Transverse colon (tissue), 4 donors: ENCODE data around the gene ETV7. TPM values are rescaled to one million over a fixed set of nuclear protein-coding genes. Genes with fewer than 3 reads are reported as not detected.

Experiments
- DNase-seq: peaks from one replicate; pipeline ENCODE4 v3.0.0-alpha.2; 2019
- H3K27ac ChIP-seq, 4 donors: fragments of 200-600 bp; sonication (generic); 2 replicates each; pipeline ENCODE4 v1.5.1; 2016 to 2018; ENCODE audit warnings: inconsistent platforms in 4 of 4
- H3K27me3 ChIP-seq: fragments of 200-600 bp; sonication (generic); 2 replicates; pipeline ENCODE4 v1.5.1; 2017; ENCODE audit warnings: inconsistent platforms
- H3K36me3 ChIP-seq, 4 donors: fragments of 200-600 bp; sonication (generic); 2 replicates each; pipeline ENCODE4 v1.5.1; 2017 to 2019; ENCODE audit warnings: inconsistent platforms in 4 of 4
- H3K4me1 ChIP-seq, 4 donors: fragments of 200-600 bp; sonication (generic); 2 replicates each; pipeline ENCODE4 v1.5.1; 2017 to 2020; ENCODE audit warnings: inconsistent platforms in 4 of 4
- H3K4me3 ChIP-seq, 4 donors: fragments of 200-600 bp; sonication (generic); 1 replicate in 1 of 4; 2 replicates in 3 of 4; pipeline versions ENCODE4 v1.5.1 to v1.6.1; 2017 to 2019; ENCODE audit warnings: inconsistent platforms in 4 of 4
- H3K9me3 ChIP-seq, 2 donors: fragments of 200-600 bp; sonication (generic); 2 replicates each; pipeline ENCODE4 v1.5.1; 2017 to 2019; ENCODE audit warnings: inconsistent platforms in 2 of 2
- EP300 ChIP-seq: sonication (generic); formaldehyde crosslinking; IDR thresholded peaks from one replicate; pipeline ENCODE4 v1.6.1; 2017; ENCODE audit warnings: antibody characterized with exemption, low read depth
- POLR2A ChIP-seq: fragments of 450-650 bp; IDR thresholded peaks from one replicate; pipeline ENCODE4 v1.6.1; 2016; ENCODE audit warnings: antibody characterized with exemption, mild to moderate bottlenecking, moderate library complexity
- POLR2AphosphoS5 ChIP-seq, 3 donors: sonication (generic); formaldehyde crosslinking; IDR thresholded peaks; one replicate each; pipeline ENCODE4 v1.6.1; 2016; ENCODE audit warnings: antibody characterized with exemption in 3 of 3
- WGBS, 2 donors: methylation state at CpG; one replicate each; pipeline ENCODE4 v1.1.5; 2018; ENCODE audit warnings: low coverage in 1 of 2; 5-methylcytosine and 5-hydroxymethylcytosine counted together
- in situ Hi-C, 4 donors: fragments of 200-750 bp; cut with MboI; loops; one replicate each; pipeline versions ENCODE4 v1.15.0 to v1.15.1; 2017; ENCODE audit warnings: low sequenced_read_pairs in 3 of 4, low pct_ligation_motif_present in 1 of 4, low pct_unique_long_range_greater_than_20kb in 1 of 4
- intact Hi-C: fragments of 100-400 bp; cut with DNase I; formaldehyde crosslinking; loops from one replicate; pipeline ENCODE4 v1.15.1; 2023; ENCODE audit warnings: low total_unique reads
- total RNA-seq, 4 donors: library from RNA; depleted of rRNA; stranded (reverse); fragments of >200 nt; gene quantifications; one replicate each; pipeline ENCODE4 v1.1.0, GENCODE V29; 2016
- TF ChIP-seq, protein P1 (sequence below), 5 experiments: fragments of 200-600 bp in 3 of 5; fragments of 450-650 bp in 2 of 5; sonication (generic) in 3 of 5; IDR thresholded peaks; 1 replicate in 2 of 5; 2 replicates in 3 of 5; pipeline ENCODE4 v1.5.1; 2016 to 2017; ENCODE audit warnings: antibody characterized with exemption in 5 of 5, inconsistent platforms in 3 of 5, mild to moderate bottlenecking in 2 of 5, moderate library complexity in 1 of 5

ETV7 gene
- total RNA-seq, 4 donors from 2014 or later = 1.3 to 4.2 (median 3.0) TPM

DNA sequence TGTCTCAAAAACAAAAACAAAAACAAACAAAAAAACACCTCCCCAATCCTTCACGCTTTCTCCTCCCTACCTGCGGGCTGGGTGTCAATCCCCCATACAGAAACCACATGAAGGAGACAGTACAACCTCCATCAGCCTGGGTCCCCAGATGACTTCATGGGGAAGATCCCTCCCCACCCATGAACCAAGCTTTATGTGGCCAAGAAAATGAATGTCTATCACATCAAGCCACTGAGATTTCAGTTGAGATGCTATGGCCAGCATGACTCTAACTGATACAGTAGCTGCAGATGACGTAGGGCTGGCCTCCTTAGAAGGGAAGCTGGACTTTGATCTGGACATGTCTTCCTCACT, 29.6 kb downstream of the ETV7 start:
- DNase-seq = no peak
- no peaks in the 10 kb centered on the region for H3K9me3 ChIP-seq
- H3K36me3 ChIP-seq = no peaks in the 10 kb centered on the region
- H3K27ac ChIP-seq = no peak overlapping the region
- H3K4me3 ChIP-seq = no peak overlapping the region
- peaks cover 0 to 17% (median 3%) of the 10 kb centered on the region in 4 donors for H3K4me1 ChIP-seq
- intact Hi-C loops (no loop called here), in situ Hi-C loops (loop anchor here in 3 of 4 donors (10.0 to 25.0 kb wide), 3 partner anchors 246 to 346 kb away; partner anchors contain the start of genes SLC26A8 (in 3 of the 3) and MAPK14 (in 1 of the 3))
- no peaks in the 10 kb centered on the region for H3K27me3 ChIP-seq
- WGBS, 2 donors = 59% methylated on average over 3 of the region's 3 CpGs; no CpG with 5 or more reads in 1 of the 2 donors
- TF ChIP-seq POLR2AphosphoS5 (IDR thresholded peaks at IDR 0.05) (no peak), POLR2A (no peak), EP300 (no peak)
- TF ChIP-seq, protein P1, sequence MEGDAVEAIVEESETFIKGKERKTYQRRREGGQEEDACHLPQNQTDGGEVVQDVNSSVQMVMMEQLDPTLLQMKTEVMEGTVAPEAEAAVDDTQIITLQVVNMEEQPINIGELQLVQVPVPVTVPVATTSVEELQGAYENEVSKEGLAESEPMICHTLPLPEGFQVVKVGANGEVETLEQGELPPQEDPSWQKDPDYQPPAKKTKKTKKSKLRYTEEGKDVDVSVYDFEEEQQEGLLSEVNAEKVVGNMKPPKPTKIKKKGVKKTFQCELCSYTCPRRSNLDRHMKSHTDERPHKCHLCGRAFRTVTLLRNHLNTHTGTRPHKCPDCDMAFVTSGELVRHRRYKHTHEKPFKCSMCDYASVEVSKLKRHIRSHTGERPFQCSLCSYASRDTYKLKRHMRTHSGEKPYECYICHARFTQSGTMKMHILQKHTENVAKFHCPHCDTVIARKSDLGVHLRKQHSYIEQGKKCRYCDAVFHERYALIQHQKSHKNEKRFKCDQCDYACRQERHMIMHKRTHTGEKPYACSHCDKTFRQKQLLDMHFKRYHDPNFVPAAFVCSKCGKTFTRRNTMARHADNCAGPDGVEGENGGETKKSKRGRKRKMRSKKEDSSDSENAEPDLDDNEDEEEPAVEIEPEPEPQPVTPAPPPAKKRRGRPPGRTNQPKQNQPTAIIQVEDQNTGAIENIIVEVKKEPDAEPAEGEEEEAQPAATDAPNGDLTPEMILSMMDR (IDR thresholded peaks at IDR 0.05) = no peak

- DNase-seq = no peak
- H3K27ac ChIP-seq = no peak overlapping the region
- TF ChIP-seq EP300 (no peak), POLR2AphosphoS5 (IDR thresholded peaks at IDR 0.05) (no peak), POLR2A (no peak)
- TF ChIP-seq, protein P1 (IDR thresholded peaks at IDR 0.05) = no peak
- H3K4me1 ChIP-seq = peaks cover 0 to 17% (median 3%) of the 10 kb centered on the region in 4 donors
- H3K36me3 ChIP-seq = no peaks in the 10 kb centered on the region
- H3K9me3 ChIP-seq = no peaks in the 10 kb centered on the region
- no peaks in the 10 kb centered on the region for H3K27me3 ChIP-seq
- WGBS, 2 donors = 76 to 82% methylated on average over 4 of the region's 4 CpGs
- in situ Hi-C loops (loop anchor here in 3 of 4 donors (10.0 to 25.0 kb wide), 3 partner anchors 244 to 344 kb away; partner anchors contain the start of genes SLC26A8 (in 3 of the 3) and MAPK14 (in 1 of the 3)), intact Hi-C loops (no loop called here)
- H3K4me3 ChIP-seq = no peak overlapping the region
Measured at GRCh38 chr6:36355819-36356218, 31.6 kb downstream of the ETV7 start.

GRCh38 chr6:36353411-36353915, 34.0 kb downstream of the ETV7 start:
- Histone ChIP-seq H3K36me3 (no peaks in the 10 kb centered on the region), H3K9me3 (no peaks in the 10 kb centered on the region), H3K4me1 (peaks cover 0 to 4% (median 0%) of the 10 kb centered on the region in 4 donors), H3K27ac (no peak overlapping the region), H3K4me3 (no peak overlapping the region), H3K27me3 (no peaks in the 10 kb centered on the region)
- in situ Hi-C loops = loop anchor here in 3 of 4 donors (10.0 to 25.0 kb wide), 3 partner anchors 241 to 341 kb away; partner anchors contain the start of genes SLC26A8 (in 3 of the 3) and MAPK14 (in 1 of the 3)
- DNase-seq = no peak
- WGBS, 2 donors = 44 to 75% methylated on average over 2 to 4 of the region's 4 CpGs
- TF ChIP-seq POLR2AphosphoS5 (IDR thresholded peaks at IDR 0.05) (no peak), EP300 (no peak), POLR2A (no peak)
- TF ChIP-seq, protein P1 (IDR thresholded peaks at IDR 0.05) = no peak
- intact Hi-C loops = no loop called here

- in situ Hi-C loops = loop anchor here in 3 of 4 donors (10.0 to 25.0 kb wide), 3 partner anchors 240 to 340 kb away; partner anchors contain the start of genes SLC26A8 (in 3 of the 3) and MAPK14 (in 1 of the 3)
- Histone ChIP-seq H3K4me3 (no peak overlapping the region), H3K27ac (no peak overlapping the region), H3K9me3 (no peaks in the 10 kb centered on the region), H3K4me1 (no peaks in the 10 kb centered on the region), H3K36me3 (no peaks in the 10 kb centered on the region), H3K27me3 (no peaks in the 10 kb centered on the region)
- 90 to 92% methylated on average over 8 of the region's 8 CpGs for WGBS, 2 donors
- DNase-seq = no peak
- intact Hi-C loops = no loop called here
- TF ChIP-seq, protein P1 (IDR thresholded peaks at IDR 0.05) = no peak
- TF ChIP-seq POLR2AphosphoS5 (IDR thresholded peaks at IDR 0.05) (no peak), POLR2A (no peak), EP300 (no peak)
Measured at GRCh38 chr6:36352477-36353157, 34.9 kb downstream of the ETV7 start.
